HG03175 (cell line): Measurements from ENCODE around the gene TEKT4.
"Not testable (repeated sequence)": the region's sequence is repeated elsewhere in the genome, so short reads cannot be mapped to it uniquely, and the experiment has no call there.

Experiments used
- ATAC-seq: cut with Tn5 transposase; IDR thresholded peaks from one replicate; pipeline ENCODE4 v1.9.1; 2021; ENCODE audit warnings: mild to moderate bottlenecking, moderate library complexity; ENCODE audit not compliant: unreplicated experiment

TEKT4 gene, protein sequence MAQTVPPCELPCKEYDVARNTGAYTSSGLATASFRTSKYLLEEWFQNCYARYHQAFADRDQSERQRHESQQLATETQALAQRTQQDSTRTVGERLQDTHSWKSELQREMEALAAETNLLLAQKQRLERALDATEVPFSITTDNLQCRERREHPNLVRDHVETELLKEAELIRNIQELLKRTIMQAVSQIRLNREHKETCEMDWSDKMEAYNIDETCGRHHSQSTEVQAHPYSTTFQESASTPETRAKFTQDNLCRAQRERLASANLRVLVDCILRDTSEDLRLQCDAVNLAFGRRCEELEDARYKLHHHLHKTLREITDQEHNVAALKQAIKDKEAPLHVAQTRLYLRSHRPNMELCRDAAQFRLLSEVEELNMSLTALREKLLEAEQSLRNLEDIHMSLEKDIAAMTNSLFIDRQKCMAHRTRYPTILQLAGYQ

GRCh38 chr2:94871226-94872087 is at the start of gene TEKT4:
TSS of gene TEKT4 (plus strand) at chr2:94871430. CDS start at chr2:94871580, 150 bp downstream.
- ATAC-seq, result no peak

DNA sequence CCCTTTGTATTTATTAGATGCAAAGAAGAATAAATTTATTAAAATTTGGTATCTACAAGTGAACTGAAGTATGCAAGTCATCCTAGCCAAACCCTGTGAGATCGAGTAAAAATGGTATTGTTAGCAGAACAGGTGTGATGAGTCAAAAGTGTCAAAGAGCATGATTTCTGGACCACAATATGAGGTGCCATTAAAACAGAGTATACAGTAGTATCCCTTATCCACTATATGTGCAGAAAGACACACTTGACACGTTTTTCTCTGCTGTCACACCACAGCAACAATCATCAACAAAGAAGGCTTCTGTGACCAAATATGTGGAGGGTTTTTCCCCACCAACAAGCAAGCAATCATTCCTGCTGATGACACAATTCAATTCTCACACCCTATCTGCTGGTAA is 32.0 kb upstream of the TEKT4 start:
- ATAC-seq, result not testable (repeated sequence)

DNA sequence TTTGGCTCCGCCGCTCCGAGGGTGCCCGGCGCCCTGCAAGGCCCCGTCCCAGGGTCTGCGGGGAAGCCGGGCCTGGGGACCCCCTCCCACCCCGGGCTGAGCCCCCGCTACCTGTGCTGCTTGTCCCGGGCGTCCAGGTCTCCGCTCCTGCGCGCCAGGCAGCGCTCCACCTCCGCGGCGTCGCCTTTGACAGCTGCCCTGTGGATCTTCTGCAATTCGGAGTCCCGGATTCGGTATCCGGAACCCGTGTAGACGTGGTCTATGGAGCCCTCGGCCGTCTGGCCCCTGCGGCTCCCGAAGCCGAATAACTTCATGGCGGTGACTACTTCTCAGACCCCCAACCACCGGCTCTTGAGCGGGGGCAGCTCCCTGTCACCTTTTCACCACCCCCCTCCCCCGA is 14.4 kb upstream of the TEKT4 start:
- ATAC-seq, result not testable (repeated sequence)

- not testable (repeated sequence) for ATAC-seq
Measured at GRCh38 chr2:94857367-94858162, 13.7 kb upstream of the TEKT4 start.

GRCh38 chr2:94858163-94858888 is 12.9 kb upstream of the TEKT4 start:
- not testable (repeated sequence) for ATAC-seq

DNA sequence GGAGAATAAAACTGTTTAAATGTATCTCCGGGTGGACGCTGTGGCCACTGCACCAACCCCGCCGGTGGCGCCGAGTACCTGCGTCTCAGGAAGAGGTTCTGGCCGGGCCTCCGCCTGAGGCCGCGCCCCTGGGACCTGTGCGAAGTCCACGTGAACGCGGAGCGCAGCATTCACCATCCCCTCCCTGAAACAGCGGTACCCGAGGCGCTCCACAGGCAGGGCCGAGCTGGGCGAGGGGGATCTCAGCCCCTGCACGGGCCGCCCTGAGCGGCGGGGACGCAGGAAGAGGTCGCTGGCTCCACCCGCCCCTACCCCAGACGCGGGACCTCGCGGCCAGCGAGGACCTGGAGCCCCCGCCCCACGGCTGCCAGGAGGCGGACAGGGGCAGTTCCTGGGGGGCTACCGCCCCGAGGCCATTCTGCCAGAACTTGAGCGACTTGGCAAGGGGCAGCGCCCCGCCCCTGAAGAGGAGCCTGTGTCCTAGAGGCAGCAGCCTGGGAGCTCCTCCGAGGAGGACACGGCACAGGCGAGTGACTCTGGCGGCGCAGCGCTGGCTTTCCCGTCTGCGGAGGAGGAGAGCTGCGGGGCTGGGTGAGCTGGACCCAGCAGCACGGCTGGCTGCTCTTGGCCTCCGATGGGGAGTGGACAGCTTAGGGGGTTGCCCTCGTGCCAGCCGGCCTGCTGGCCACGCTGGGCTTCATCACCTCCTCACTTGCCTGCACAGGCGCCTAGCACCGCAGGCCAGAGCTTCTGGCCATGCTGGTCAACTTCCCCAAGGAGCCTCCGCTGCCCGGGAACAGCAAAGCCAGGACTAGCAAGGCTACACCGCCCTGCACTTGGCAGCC is 9.7 kb upstream of the TEKT4 start:
- no peak for ATAC-seq

GRCh38 chr2:94862903-94863302 is 8.3 kb upstream of the TEKT4 start:
- not testable (repeated sequence) for ATAC-seq

DNA sequence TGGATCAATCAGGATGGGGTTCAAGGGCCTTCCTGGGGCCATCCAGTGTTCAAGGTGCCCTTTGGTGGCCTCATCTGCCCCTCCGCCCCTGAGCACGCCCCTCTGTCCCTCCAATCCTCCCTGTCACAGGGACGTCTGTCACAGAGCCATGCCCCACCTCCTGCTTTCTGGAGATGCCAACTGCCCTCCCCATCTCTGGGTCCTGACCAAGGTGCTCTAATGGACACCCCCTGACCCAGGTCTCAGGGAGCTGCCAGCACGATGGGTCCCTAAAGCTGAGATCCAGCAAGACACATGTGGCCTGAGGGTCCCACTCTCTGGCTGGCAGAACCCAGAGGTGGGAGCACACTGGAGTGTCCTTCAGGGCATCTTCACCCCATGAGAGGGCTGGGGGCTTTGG is 2.1 kb upstream of the TEKT4 start:
- ATAC-seq, result no peak

GRCh38 chr2:94869552-94870439 is 1.4 kb upstream of the TEKT4 start:
- ATAC-seq, result no peak

- ATAC-seq, result no peak
Measured at GRCh38 chr2:94870440-94871225, 597 bp upstream of the TEKT4 start.

DNA sequence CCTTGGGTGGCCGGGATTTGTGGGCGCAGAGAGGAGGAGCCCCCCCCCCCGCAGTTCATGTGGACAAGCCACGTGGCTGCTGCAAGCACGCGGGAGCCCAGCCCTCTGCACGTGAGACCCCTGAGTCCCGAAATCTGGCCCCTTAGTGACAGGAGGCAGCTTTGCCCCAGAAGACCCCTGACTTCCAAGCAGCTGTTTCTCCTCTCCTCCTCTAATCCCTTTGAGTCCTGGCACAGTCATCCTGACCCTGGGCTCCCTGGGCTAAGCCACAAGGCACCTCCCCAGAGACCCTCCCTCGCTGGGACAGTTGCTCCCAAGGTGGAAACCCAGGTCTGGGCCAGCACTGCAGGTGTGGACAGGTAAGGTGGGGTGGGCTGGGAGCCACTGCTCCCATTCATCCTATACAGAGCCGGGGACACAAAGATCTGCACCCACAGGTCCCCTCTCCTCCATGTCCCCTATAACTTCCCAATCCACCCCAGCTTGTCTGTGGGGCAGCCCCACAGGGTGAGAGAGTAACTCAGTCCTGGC is 923 bp downstream of the TEKT4 start:
- no peak for ATAC-seq

GRCh38 chr2:94872676-94873361 is 1.6 kb downstream of the TEKT4 start:
- ATAC-seq, result no peak

- ATAC-seq, result peak; percentile 27
Measured at GRCh38 chr2:94873362-94874276, 2.4 kb downstream of the TEKT4 start.

DNA sequence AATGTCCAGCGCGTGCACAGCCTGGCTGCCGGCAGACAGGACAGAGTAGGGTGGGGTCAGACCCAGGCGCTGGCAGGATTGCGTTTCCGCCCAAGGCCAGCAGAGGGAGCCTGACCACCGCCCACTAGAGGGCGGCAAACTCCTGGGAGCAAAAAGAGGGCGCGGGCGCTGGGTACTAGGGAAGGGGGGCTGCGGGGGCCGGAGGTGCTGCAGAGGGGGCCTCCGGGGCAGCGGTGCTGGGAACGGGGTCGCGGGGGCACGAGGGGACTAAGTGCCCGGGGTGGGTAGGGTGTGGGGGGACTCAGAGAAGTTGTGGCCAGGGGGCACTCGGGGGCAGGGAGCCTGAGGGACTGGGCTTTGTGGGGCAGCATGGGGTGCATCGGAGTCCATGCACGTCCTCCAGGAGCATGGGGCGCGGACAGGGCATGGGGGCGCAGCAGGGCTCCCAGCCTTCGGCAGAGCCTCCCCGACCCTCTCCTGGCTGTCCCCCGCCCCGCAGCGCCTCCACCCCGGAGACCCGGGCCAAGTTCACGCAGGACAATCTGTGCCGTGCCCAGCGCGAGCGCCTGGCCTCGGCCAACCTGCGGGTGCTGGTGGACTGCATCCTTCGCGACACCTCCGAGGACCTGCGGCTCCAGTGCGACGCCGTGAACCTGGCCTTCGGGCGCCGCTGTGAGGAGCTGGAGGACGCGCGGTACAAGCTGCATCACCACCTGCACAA is 3.2 kb downstream of the TEKT4 start:
- peak; percentile 90 for ATAC-seq
